ENCODE data around the gene THADA.
A peak's percentile ranks its signal among the peaks of the same experiment; 100 is the strongest.

Gene THADA

DNA sequence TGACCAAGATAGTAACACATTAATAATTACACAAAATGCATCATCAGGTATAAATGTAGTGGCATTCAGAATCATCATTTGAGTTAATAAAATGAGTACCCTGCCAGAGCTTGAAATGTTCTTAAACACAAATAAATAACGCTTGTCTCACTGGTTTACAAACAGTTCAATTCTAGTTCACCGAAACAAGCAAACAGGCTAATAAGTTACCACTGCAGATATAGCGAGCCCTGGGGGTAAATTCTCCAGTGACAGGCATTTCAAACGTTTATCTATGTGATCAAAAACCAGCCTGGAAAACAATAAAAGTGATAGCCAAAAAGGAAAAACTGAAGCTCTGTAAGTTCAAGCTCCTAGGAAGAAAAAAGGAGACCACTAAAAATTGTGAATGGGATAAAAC lies 152.6 kb downstream of the THADA start:
- no peak for DNase-seq (ENCODE audit: low spot score)

- no peak for DNase-seq (ENCODE audit: low spot score)
Measured at GRCh38 chr2:43441195-43441594, 154.6 kb downstream of the THADA start.

DNA sequence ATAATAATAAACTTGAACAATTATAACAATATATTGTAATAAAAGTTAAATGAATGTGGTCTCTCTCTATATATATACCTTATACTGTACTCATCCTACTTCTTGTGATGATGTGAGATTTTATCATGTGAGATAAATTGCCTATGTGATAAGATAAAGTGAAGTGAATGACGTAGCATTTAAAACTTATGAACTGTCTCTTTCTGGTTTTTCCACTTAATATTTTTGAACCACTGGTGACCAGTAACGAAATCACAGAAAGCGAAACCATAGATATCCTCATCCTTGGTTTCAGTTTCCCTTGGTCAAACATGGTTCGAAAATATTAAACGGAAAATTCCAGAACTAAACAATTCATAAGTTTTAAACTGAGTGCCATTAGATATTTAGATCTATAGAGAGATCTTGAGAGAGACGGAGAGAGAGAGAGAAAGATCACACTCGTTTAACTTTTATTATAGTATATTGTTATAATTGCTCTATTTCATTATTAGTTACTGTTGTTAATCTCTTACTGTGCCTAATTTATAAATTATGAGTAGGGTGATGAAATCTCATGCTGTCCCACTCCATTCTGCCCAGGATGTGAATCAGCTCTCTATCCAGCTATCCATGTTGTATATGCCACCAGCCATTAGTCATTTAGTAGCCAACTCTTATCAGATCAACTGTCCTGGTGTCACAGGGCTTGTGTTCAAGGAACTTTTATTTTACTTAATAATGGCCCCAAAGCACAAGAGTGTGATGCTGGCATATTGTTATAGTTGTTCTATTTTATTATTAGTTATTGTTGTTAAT lies 156.8 kb downstream of the THADA start:
- no peak for DNase-seq (ENCODE audit: low spot score)

- no peak for DNase-seq (ENCODE audit: low spot score)
Measured at GRCh38 chr2:43438342-43438741, 157.5 kb downstream of the THADA start.

DNA sequence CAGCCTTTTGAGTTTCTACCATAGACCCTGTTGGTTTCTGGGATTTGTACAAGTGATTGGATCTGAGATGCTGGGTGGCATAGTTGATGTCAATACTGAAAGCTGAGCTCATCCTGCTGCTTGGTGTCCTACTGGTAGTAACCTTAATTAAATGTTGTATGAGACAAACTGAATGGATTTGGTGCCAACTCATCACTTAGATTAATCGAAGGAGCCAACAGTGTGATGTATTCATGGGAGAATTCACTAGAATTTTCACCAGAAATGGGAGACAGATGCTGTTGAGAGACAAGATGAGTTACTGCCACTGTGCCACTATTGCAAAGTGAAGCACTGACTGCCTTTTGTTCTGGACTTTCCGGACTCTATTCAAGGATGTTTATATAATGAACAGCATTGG lies 158.5 kb downstream of the THADA start:
- no peak for DNase-seq (ENCODE audit: low spot score)

GRCh38 chr2:43436431-43436830 lies 159.4 kb downstream of the THADA start:
- no peak for DNase-seq (ENCODE audit: low spot score)

DNA sequence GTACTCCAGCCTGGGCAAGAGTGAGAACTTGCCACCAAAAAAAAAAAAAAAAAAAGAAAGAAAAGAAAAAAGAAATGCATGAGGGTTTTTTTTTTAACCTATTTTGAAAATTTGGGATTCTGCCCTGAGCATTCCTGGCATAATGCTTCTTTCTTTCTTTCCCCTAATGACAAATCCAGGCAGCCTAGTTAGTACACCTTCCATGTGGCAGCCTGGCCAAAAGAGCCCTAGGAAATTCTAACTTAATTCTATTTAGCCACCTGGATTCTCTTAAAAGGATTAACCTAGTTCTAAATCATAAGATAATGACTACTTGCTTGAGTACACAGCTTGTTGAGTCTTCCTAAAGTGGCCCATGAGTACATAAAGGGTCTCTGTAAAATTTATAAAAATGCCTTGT lies 160.1 kb downstream of the THADA start:
- no peak for DNase-seq (ENCODE audit: low spot score)

DNA sequence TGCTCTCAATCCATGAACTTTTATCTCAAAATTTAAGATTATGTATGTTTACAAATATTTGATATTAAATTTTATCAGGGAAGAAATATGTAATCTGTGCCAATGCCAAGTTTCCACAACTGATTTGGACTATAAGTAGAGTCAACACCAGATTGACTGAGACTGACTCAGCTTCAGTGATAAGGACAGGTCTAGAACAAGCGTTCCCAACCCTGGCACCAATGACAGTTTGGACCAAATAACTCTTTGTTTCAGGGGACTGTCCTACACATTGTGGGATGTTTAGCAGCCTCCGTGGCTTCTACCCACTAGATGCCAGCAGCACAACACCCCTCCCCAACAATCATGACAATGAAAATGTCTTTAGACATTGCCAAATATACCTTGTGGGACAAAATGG lies 165.3 kb downstream of the THADA start:
- DNase-seq (ENCODE audit: low spot score), result no peak

DNA sequence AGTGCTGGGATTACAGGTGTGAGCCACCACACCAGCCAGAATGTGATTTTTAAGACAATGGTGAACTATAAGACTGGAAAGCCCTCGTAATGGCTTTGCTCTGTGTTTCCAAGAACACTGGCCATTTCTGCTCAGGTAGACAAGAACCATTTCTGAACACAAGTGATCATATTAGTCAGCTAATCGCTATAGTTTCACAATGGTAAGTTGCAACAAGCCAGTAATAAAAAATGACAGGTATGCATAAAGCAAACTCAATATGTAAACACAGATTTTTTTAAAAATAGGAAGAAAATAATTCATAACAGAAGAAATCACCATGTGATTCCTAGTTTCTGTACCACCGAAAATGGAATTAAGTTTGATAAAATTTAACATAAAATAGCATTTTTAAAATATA lies 166.5 kb downstream of the THADA start:
- DNase-seq (ENCODE audit: low spot score), result no peak

GRCh38 chr2:43427032-43427424 lies 168.8 kb downstream of the THADA start:
- no peak for DNase-seq (ENCODE audit: low spot score)

DNA sequence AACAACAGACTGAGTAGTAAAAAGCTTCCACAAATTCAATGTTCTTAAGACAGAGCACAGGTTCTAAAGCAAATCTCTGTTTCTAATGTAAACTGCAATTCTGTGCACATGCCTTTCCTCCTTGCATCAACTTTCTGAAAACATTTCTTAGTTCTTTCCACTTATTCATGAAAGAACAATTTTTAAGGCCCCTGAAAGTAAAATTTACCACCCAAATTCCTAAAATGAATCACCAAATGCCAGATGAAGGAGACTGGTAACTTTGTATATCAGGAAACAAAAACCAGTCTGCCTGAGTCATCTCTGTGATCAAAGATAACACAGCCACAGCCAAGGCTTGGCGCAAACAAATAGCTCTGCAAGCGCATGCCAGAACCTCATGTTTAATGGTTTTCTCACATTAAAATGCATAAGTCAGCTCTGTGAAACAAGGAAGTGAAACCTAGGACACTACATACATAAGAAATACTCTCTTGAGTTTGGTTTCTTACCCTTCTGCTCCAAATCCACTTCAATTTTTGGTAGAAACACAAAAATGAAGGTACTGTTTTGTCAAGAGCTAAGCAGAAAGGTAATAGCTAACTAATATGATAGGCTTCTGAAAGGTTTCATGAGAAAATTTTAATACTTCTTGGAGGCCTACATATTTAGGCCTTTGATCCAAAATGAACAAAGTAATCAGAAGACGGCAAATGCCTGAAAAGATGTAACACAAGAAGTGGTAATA lies 169.4 kb downstream of the THADA start:
- DNase-seq (ENCODE audit: low spot score), result peak; percentile 42

DNA sequence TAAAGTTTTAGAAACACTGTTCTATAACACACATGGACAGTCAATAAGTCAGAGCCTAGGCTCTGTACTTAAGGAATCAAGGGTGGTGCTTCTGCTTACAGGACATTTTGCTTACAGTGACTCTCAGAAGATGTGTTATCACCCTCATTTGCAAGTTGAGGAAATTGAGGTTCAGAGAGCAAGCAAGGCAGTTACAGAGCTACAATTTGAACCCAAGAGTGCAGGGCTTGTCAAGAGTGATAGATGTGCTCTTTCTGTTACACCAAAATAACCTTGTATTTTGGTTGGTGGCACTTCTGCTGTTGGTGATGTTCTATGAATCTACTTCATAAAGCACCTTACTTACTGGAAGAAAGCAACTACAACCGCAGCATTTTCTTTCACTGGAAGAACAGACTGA lies 170.2 kb downstream of the THADA start:
- DNase-seq (ENCODE audit: low spot score), result no peak

GRCh38 chr2:43424262-43425207 lies 171.3 kb downstream of the THADA start:
- no peak for DNase-seq (ENCODE audit: low spot score)

GRCh38 chr2:43423941-43424261 lies 171.9 kb downstream of the THADA start:
- DNase-seq (ENCODE audit: low spot score), result no peak

DNA sequence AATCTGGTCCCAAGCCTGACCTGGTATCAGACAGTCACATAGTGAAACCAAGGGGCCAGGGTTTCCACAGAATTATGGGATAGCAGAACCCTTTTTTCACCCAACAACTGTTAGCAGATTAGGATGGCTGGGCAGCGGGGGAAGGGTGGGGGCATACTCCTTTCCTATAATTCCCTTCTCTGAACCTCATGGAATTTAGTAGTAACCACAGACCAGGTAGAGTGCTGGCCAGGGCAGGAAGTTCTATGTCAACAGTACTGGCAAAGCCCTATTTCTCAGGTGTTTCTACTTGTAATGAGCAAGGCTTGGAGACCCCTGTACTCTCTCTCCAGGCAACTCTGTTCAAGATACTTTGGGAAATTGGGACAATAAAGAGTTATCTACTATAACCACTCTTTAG lies 174.6 kb downstream of the THADA start:
- no peak for DNase-seq (ENCODE audit: low spot score)

DNA sequence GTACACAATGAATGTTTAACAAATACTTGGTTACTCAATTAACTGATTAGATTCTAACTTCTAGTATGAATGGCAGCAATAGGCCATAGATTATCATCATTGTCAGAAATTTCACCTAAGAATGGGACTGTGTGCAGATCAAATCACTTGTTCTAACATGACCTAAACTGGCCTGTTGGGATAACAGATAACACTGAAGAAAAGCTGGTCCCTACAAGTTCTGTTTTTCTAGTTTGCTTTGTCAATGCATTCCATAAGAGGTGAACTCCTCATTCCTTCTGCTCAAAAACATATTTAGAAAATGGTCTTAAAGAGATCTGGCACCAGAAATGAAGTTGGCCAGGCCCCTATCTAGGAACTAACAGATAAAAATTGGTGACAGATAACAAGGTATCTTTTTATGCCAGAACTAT lies 175.4 kb downstream of the THADA start:
- no peak for DNase-seq (ENCODE audit: low spot score)

GRCh38 chr2:43419876-43420275 lies 176.0 kb downstream of the THADA start:
- no peak for DNase-seq (ENCODE audit: low spot score)

DNA sequence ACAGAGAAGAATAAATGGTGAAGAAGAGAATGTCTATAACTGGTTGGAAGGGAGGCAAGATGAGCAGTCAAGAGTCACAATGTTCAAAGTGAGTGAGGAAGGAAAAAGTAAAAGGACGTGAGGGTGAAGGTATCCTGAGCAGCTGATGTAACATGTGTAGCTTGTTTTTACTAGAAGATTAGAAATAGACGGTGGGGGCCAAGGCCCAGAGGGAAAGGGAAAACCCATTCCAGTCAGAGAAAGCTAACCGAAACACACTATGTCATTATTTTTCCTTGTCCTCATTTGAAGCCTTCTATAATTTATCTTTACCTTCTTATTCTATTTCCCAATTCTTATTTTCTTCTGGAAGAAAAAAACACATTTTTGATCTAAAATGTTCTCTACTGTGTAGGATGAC lies 176.6 kb downstream of the THADA start:
- DNase-seq (ENCODE audit: low spot score), result no peak

- DNase-seq (ENCODE audit: low spot score), result no peak
Measured at GRCh38 chr2:43418680-43419079, 177.2 kb downstream of the THADA start.

DNA sequence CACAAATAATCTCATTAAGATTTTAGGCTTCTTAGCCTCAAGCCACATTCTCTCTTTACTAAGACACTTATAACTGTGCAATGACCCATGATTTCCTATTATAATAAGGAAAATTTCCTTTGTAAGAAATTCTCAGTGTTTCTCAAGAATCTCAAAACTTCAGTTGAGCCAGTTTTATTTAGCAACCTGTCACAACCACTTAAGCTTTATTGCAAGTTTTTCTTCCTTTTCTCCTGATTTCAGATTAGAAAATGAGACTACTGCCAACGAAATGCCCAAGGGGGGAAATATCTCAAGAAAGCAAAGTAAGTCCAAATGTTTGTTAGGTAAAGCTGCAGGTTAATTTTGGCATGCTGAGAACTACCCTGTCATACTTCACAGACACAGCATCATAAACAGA lies 178.5 kb downstream of the THADA start:
- no peak for DNase-seq (ENCODE audit: low spot score)

DNA sequence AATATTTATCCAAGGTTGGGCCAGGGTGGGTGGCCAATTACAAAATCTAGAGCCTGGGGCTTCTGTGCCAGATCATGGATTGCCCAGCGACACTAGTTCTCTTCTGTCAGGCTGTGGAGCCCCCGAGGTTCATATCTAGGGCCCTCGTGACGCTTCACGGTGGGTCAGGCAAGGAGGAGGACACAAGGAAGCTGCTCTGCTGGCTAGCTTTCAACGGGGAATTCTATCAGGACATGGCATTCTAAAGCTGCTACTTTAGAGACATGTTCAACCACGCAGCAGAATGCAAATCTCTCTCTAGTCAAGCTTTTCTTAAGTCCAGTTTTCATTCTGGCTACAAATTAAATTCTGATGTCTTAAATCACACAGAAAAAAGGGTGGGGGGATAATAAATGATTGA lies 180.2 kb downstream of the THADA start:
- DNase-seq (ENCODE audit: low spot score), result no peak

DNA sequence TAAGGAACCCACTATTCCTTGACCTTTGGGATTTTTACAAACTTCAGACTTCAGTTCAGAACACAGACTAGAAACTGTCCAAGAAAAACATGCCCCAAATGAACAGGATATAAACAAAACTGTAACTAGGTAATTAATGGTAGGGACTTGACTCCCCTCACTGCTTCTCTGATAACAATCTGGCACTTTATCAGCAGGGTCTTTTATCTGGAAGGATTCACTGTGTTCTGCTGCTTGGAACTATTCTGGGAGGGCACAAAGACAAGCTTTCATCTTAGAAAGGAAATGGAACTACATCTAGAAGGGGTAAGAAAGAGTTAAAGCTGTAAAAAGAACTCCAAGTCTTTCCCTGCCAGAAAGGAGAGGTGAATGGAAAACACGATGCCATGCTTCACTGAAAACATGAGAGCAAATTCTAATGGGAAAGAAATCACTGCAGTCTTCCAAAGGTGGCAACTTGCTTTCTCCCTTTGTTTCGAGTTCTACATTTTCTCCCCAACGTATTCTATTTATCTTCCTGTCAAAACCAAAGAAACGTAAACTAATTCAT lies 181.2 kb downstream of the THADA start:
- no peak for DNase-seq (ENCODE audit: low spot score)
